ENCODE results near the gene SYN1. TPM values are rescaled to one million over a fixed set of nuclear protein-coding genes. Genes with fewer than 3 reads are reported as not detected.

The SYN1 gene
- total RNA-seq, 1 experiment from 2014 or later = 11.7 TPM

- Histone ChIP-seq H4K8ac (replicated peaks; ENCODE audit: insufficient read length, low read depth, low read length) (no peak overlapping the region), H3K4me2 (ENCODE audit: insufficient read depth, insufficient read length, low read length) (no peak overlapping the region), H2BK5ac (ENCODE audit: insufficient read length, low read length) (no peak overlapping the region), H3K4me1 (ENCODE audit: insufficient read depth, low read length) (peaks cover 3% of the 10 kb centered on the region; the same call in 1 of the 2 replicates), H3K14ac (ENCODE audit: insufficient read depth, low read length) (no peak overlapping the region), H3K27me3 (ENCODE audit: insufficient read depth, low read length) (no peaks in the 10 kb centered on the region), H2BK12ac (ENCODE audit: insufficient read length, low read depth, low read length) (no peak overlapping the region), H2BK20ac (ENCODE audit: low read depth, low read length, poor library complexity, severe bottlenecking) (no peak overlapping the region), H2AFZ (ENCODE audit: low read length) (no peak overlapping the region), H3K9ac (ENCODE audit: extremely low read depth, insufficient read length, low read length) (no peak overlapping the region), H3K4ac (ENCODE audit: low read depth, low read length) (no peak overlapping the region), H2BK120ac (ENCODE audit: low read depth, low read length, poor library complexity, severe bottlenecking) (no peak overlapping the region), H3K18ac (ENCODE audit: insufficient read length, low read depth, low read length) (no peak overlapping the region), H3K23ac (ENCODE audit: insufficient read length, low read depth, low read length) (no peak overlapping the region), H3T11ph (ENCODE audit: low read length) (no peak overlapping the region), H4K91ac (ENCODE audit: insufficient read length, low read depth, low read length) (no peak overlapping the region), H3K56ac (ENCODE audit: insufficient read length, low read depth, low read length) (no peak overlapping the region), H2BK15ac (ENCODE audit: low read depth, low read length) (no peak overlapping the region), H3K27ac (ENCODE audit: insufficient read length, low read depth, low read length) (no peak overlapping the region), H3K79me1 (ENCODE audit: insufficient read depth, low read depth, low read length, poor library complexity, severe bottlenecking) (no peaks in the 10 kb centered on the region), H4K20me1 (ENCODE audit: control insufficient read depth, insufficient read depth, insufficient read length) (no peaks in the 10 kb centered on the region), H3K23me2 (ENCODE audit: insufficient read length, low read depth, low read length, poor library complexity, severe bottlenecking) (peaks cover 3% of the 10 kb centered on the region), H3K9me3 (ENCODE audit: control insufficient read depth, low read depth, low read length) (peaks cover 39% of the 10 kb centered on the region), H4K5ac (ENCODE audit: insufficient read length, low read depth, low read length) (no peak overlapping the region), H3K79me2 (ENCODE audit: insufficient read depth, low read length) (no peaks in the 10 kb centered on the region), H2AK5ac (ENCODE audit: insufficient read length, low read length) (no peak overlapping the region)
- Mint-ChIP-seq H3K9me3 (peaks cover 74 to 86% of the 10 kb centered on the region in 2 experiments), H3K27ac (no peak overlapping the region), H3K4me3 (no peak overlapping the region), H3K36me3 (ENCODE audit: insufficient read depth in 1 of 3, low read depth in 3 of 3) (peaks cover 0 to 10% (median 7%) of the 10 kb centered on the region in 3 experiments; a peak in 4 of 7 replicates), H3K4me1 (peaks cover 8 to 17% of the 10 kb centered on the region in 2 experiments), H3K27me3 (ENCODE audit: low read depth) (peaks cover 18% of the 10 kb centered on the region)
- WGBS (ENCODE audit: extremely low coverage, insufficient read length, low lambda C conversion rate) = no CpG with 5 or more reads among the region's 6 CpGs
- TF ChIP-seq CTCF (conservative IDR thresholded peaks at IDR 0.05) = no peak
- DNase-seq = no peak
Measured at GRCh38 chrX:47621851-47622250, 2.2 kb upstream of the SYN1 start.
